Trophoblast cell (in vitro differentiated cells and primary cell): ENCODE results near the gene TUBB3.

ENCODE experiments used
- DNase-seq, 2 donors: peaks; one replicate each; pipeline ENCODE4 v3.0.0-alpha.2; 2016
- H2AFZ ChIP-seq: 2 replicates; pipeline ENCODE4 v1.6.1; 2013; ENCODE audit warnings: low read length, moderate library complexity, mild to moderate bottlenecking; ENCODE audit not compliant: insufficient read depth, poor library complexity
- H2AK5ac ChIP-seq: 2 replicates; pipeline ENCODE4 v1.6.1; 2013; ENCODE audit warnings: mild to moderate bottlenecking, low read length
- H2BK120ac ChIP-seq: 2 replicates; pipeline ENCODE4 v1.6.1; 2013; ENCODE audit warnings: low read length, mild to moderate bottlenecking, moderate library complexity; ENCODE audit not compliant: insufficient read depth, poor library complexity
- H2BK12ac ChIP-seq: 2 replicates; pipeline ENCODE4 v1.6.1; 2013; ENCODE audit warnings: mild to moderate bottlenecking, low read length, moderate library complexity
- H2BK5ac ChIP-seq: 2 replicates; pipeline ENCODE4 v1.6.1; 2013; ENCODE audit warnings: low read length, low read depth, moderate library complexity, mild to moderate bottlenecking; ENCODE audit not compliant: poor library complexity
- H3K14ac ChIP-seq: 2 replicates; pipeline ENCODE4 v1.6.1; 2013; ENCODE audit warnings: mild to moderate bottlenecking, low read length
- H3K18ac ChIP-seq: 2 replicates; pipeline ENCODE4 v1.6.1; 2013; ENCODE audit warnings: mild to moderate bottlenecking, low read length
- H3K23ac ChIP-seq: 2 replicates; pipeline ENCODE4 v1.6.1; 2013; ENCODE audit warnings: low read length
- H3K27ac ChIP-seq: 2 replicates; pipeline ENCODE4 v1.5.1; 2013; ENCODE audit warnings: low read depth, mild to moderate bottlenecking, inconsistent platforms, low read length, moderate library complexity
- H3K27me3 ChIP-seq: 2 replicates; pipeline ENCODE4 v1.6.1; 2013; ENCODE audit warnings: inconsistent platforms, mild to moderate bottlenecking, low read length, moderate library complexity; ENCODE audit not compliant: insufficient read depth
- H3K36me3 ChIP-seq, 2 experiments: 1 replicate in 1 of 2; 2 replicates in 1 of 2; pipeline ENCODE4 v1.6.1; 2013; ENCODE audit warnings: low read length in 2 of 2, mild to moderate bottlenecking in 2 of 2, moderate library complexity in 1 of 2; ENCODE audit not compliant: insufficient read depth in 2 of 2, control insufficient read depth in 1 of 2
- H3K4ac ChIP-seq: 2 replicates; pipeline ENCODE4 v1.6.1; 2013; ENCODE audit warnings: low read depth, mild to moderate bottlenecking, low read length, moderate library complexity
- H3K4me1 ChIP-seq, 2 experiments: 1 replicate in 1 of 2; 2 replicates in 1 of 2; pipeline ENCODE4 v1.6.1; 2013; ENCODE audit warnings: low read length in 2 of 2, mild to moderate bottlenecking in 2 of 2, moderate library complexity in 1 of 2; ENCODE audit not compliant: insufficient read depth in 2 of 2, control insufficient read depth in 1 of 2
- H3K4me2 ChIP-seq: 2 replicates; pipeline ENCODE4 v1.6.1; 2013; ENCODE audit warnings: inconsistent platforms, mild to moderate bottlenecking, low read length, moderate library complexity
- H3K4me3 ChIP-seq: 2 replicates; pipeline ENCODE4 v1.5.1; 2013; ENCODE audit warnings: mild to moderate bottlenecking, low read depth, low read length, inconsistent platforms
- H3K79me1 ChIP-seq: one replicate; pipeline ENCODE4 v1.6.1; 2013; ENCODE audit warnings: low read length
- H3K79me2 ChIP-seq: 2 replicates; pipeline ENCODE4 v1.6.1; 2013; ENCODE audit warnings: low read length, mild to moderate bottlenecking; ENCODE audit not compliant: control insufficient read depth, insufficient read depth, poor library complexity
- H3K9ac ChIP-seq: 2 replicates; pipeline ENCODE4 v1.6.1; 2013; ENCODE audit warnings: mild to moderate bottlenecking, low read length
- H3K9me3 ChIP-seq: 2 replicates; pipeline ENCODE4 v1.6.1; 2013; ENCODE audit warnings: low read depth, mild to moderate bottlenecking, control low read depth, inconsistent platforms, low read length; ENCODE audit not compliant: insufficient read depth
- H4K12ac ChIP-seq: 2 replicates; pipeline ENCODE4 v1.6.1; 2013; ENCODE audit warnings: low read depth, mild to moderate bottlenecking, low read length, moderate library complexity
- H4K8ac ChIP-seq: 2 replicates; pipeline ENCODE4 v1.6.1; 2013; ENCODE audit warnings: low read depth, mild to moderate bottlenecking, low read length, moderate library complexity
- H4K91ac ChIP-seq: one replicate; pipeline ENCODE4 v1.6.1; 2013; ENCODE audit warnings: low read depth, mild to moderate bottlenecking, low read length, moderate library complexity
- WGBS: extraction: QIAGEN DNeasy Blood & Tissue Kit; methylation state at CpG from one replicate; pipeline ENCODE4 v1.1.7; 2013; ENCODE audit warnings: missing lambda C conversion rate; ENCODE audit not compliant: insufficient read length, insufficient coverage; ENCODE audit errors: extremely low coverage; 5-methylcytosine and 5-hydroxymethylcytosine counted together

The TUBB3 gene

DNA sequence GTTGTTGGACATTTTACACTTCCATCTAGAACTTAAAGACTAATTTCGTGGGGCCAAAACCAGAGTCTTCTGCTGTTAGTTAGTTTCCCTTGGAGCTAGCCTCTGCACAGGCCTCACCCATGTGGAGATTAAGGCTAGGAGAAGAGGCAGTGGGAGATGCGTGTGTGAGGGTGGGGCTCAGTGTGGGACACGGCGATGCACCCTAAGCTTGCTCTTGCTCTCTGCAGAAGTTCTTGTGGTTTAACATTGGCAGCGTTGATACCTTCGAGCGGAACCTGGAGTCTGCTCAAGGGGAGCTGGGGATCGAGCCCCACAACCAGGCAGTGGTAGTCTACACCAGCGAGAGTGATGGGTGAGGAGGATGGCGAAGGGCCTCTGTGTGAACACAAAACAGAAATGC is 62.1 kb downstream of the TUBB3 start:
- no peak overlapping the region for H3K9ac ChIP-seq
- H3K27ac ChIP-seq, result no peak overlapping the region
- H3K79me1 ChIP-seq, result no peaks in the 10 kb centered on the region
- H4K12ac ChIP-seq, result no peak overlapping the region
- no peak overlapping the region for H2BK5ac ChIP-seq
- no peak overlapping the region for H3K4me2 ChIP-seq
- H2AK5ac ChIP-seq, result no peak overlapping the region
- no peaks in the 10 kb centered on the region for H3K79me2 ChIP-seq
- no CpG with 5 or more reads among the region's 10 CpGs for WGBS
- no peaks in the 10 kb centered on the region for H3K4me1 ChIP-seq
- no peak for DNase-seq
- no peak overlapping the region for H2BK12ac ChIP-seq
- H3K14ac ChIP-seq, result no peak overlapping the region
- H3K36me3 ChIP-seq, result peaks cover 64 to 70% of the 10 kb centered on the region in 2 experiments
- H4K91ac ChIP-seq, result no peak overlapping the region
- H3K4ac ChIP-seq, result no peak overlapping the region
- no peaks in the 10 kb centered on the region for H3K27me3 ChIP-seq
- no peak overlapping the region for H3K18ac ChIP-seq
- peaks cover 5% of the 10 kb centered on the region for H3K9me3 ChIP-seq
- no peak overlapping the region for H4K8ac ChIP-seq
- H3K23ac ChIP-seq, result no peak overlapping the region
- no peak overlapping the region for H3K4me3 ChIP-seq
- H2AFZ ChIP-seq, result no peak overlapping the region
- no peak overlapping the region for H2BK120ac ChIP-seq
